H9 (cell line): Measurements from ENCODE around the gene GCNA. TPM values are rescaled to one million over a fixed set of nuclear protein-coding genes. Genes with fewer than 3 reads are reported as not detected.

Experiments
- DNase-seq: peaks from one replicate; pipeline ENCODE4 v3.0.0-alpha.2; 2017
- H2AFZ ChIP-seq: one replicate; pipeline ENCODE4 v1.6.1; 2013; ENCODE audit warnings: mild to moderate bottlenecking, low read length, control low read depth, moderate library complexity
- H2AK5ac ChIP-seq: 2 replicates; pipeline ENCODE4 v1.6.1; 2013; ENCODE audit warnings: low read length, control low read depth, mixed read lengths; ENCODE audit not compliant: insufficient read length
- H2BK120ac ChIP-seq: one replicate; pipeline ENCODE4 v1.6.1; 2013; ENCODE audit warnings: low read depth, mild to moderate bottlenecking, low read length, control low read depth, inconsistent platforms; ENCODE audit not compliant: poor library complexity, severe bottlenecking
- H2BK12ac ChIP-seq: 2 replicates; pipeline ENCODE4 v1.6.1; 2013; ENCODE audit warnings: low read length, control low read depth, mixed read lengths, low read depth; ENCODE audit not compliant: insufficient read length
- H2BK15ac ChIP-seq: 2 replicates; pipeline ENCODE4 v1.6.1; 2013; ENCODE audit warnings: low read depth, low read length, control low read depth
- H2BK20ac ChIP-seq: one replicate; pipeline ENCODE4 v1.6.1; 2013; ENCODE audit warnings: low read depth, mild to moderate bottlenecking, low read length, control low read depth, inconsistent platforms; ENCODE audit not compliant: poor library complexity, severe bottlenecking
- H2BK5ac ChIP-seq: 2 replicates; pipeline ENCODE4 v1.6.1; 2013; ENCODE audit warnings: low read length, control low read depth, mixed read lengths; ENCODE audit not compliant: insufficient read length
- H3K14ac ChIP-seq: 2 replicates; pipeline ENCODE4 v1.6.1; 2013; ENCODE audit warnings: low read length, control low read depth; ENCODE audit not compliant: insufficient read depth
- H3K18ac ChIP-seq: 2 replicates; pipeline ENCODE4 v1.6.1; 2013; ENCODE audit warnings: low read depth, mild to moderate bottlenecking, mixed read lengths, low read length, control low read depth; ENCODE audit not compliant: insufficient read length
- H3K23ac ChIP-seq: 2 replicates; pipeline ENCODE4 v1.6.1; 2013; ENCODE audit warnings: low read length, control low read depth, mixed read lengths, low read depth; ENCODE audit not compliant: insufficient read length
- H3K23me2 ChIP-seq: 2 replicates; pipeline ENCODE4 v1.6.1; 2013; ENCODE audit warnings: low read depth, mild to moderate bottlenecking, mixed read lengths, low read length, control low read depth; ENCODE audit not compliant: insufficient read length, poor library complexity, severe bottlenecking
- H3K27ac ChIP-seq: 2 replicates; pipeline ENCODE4 v1.5.1; 2013; ENCODE audit warnings: low read length, control low read depth, mixed read lengths, low read depth; ENCODE audit not compliant: insufficient read length
- H3K27me3 ChIP-seq: 2 replicates; pipeline ENCODE4 v1.6.1; 2013; ENCODE audit warnings: low read length, control low read depth, inconsistent platforms; ENCODE audit not compliant: insufficient read depth
- H3K4ac ChIP-seq: 2 replicates; pipeline ENCODE4 v1.6.1; 2013; ENCODE audit warnings: low read depth, mild to moderate bottlenecking, control low read depth, inconsistent platforms, low read length, moderate library complexity
- H3K4me1 ChIP-seq: 2 replicates; pipeline ENCODE4 v1.6.1; 2013; ENCODE audit warnings: low read length, control low read depth, inconsistent platforms; ENCODE audit not compliant: insufficient read depth
- H3K4me2 ChIP-seq: 2 replicates; pipeline ENCODE4 v1.6.1; 2013; ENCODE audit warnings: low read length, control low read depth, mixed read lengths; ENCODE audit not compliant: insufficient read length, insufficient read depth
- H3K56ac ChIP-seq: 2 replicates; pipeline ENCODE4 v1.6.1; 2013; ENCODE audit warnings: low read depth, mild to moderate bottlenecking, mixed read lengths, low read length, control low read depth; ENCODE audit not compliant: insufficient read length
- H3K79me1 ChIP-seq: 2 replicates; pipeline ENCODE4 v1.6.1; 2013; ENCODE audit warnings: low read depth, mild to moderate bottlenecking, moderate library complexity, low read length, control low read depth, inconsistent platforms; ENCODE audit not compliant: insufficient read depth, poor library complexity, severe bottlenecking
- H3K79me2 ChIP-seq: 2 replicates; pipeline ENCODE4 v1.6.1; 2013; ENCODE audit warnings: low read length, control low read depth, inconsistent platforms; ENCODE audit not compliant: insufficient read depth
- H3K9ac ChIP-seq: 2 replicates; pipeline ENCODE4 v1.6.1; 2013; ENCODE audit warnings: low read length, control low read depth, mixed read lengths; ENCODE audit not compliant: insufficient read length; ENCODE audit errors: extremely low read depth
- H3K9me3 ChIP-seq: one replicate; pipeline ENCODE4 v1.6.1; 2013; ENCODE audit warnings: low read depth, low read length, inconsistent platforms; ENCODE audit not compliant: control insufficient read depth
- H3T11ph ChIP-seq: one replicate; pipeline ENCODE4 v1.6.1; 2013; ENCODE audit warnings: mild to moderate bottlenecking, low read length, control low read depth, inconsistent platforms
- H4K20me1 ChIP-seq: one replicate; pipeline ENCODE4 v1.6.1; 2013; ENCODE audit not compliant: control insufficient read depth, insufficient read length, insufficient read depth
- H4K5ac ChIP-seq: 2 replicates; pipeline ENCODE4 v1.6.1; 2013; ENCODE audit warnings: low read depth, mild to moderate bottlenecking, mixed read lengths, low read length, control low read depth; ENCODE audit not compliant: insufficient read length
- H4K8ac ChIP-seq: replicated peaks from 2 replicates; pipeline ENCODE4 v1.6.1; 2013; ENCODE audit warnings: low read length, control low read depth, mixed read lengths, low read depth; ENCODE audit not compliant: insufficient read length
- H4K91ac ChIP-seq: 2 replicates; pipeline ENCODE4 v1.6.1; 2013; ENCODE audit warnings: low read depth, mild to moderate bottlenecking, moderate library complexity, mixed read lengths, low read length, control low read depth; ENCODE audit not compliant: insufficient read length
- H3K27ac Mint-ChIP-seq, 3 experiments: 2 replicates in 2 of 3; 3 replicates in 1 of 3; pipeline ENCODE4 v1.8.0; 2020 to 2021; ENCODE audit warnings: mixed read lengths in 3 of 3, mild to moderate bottlenecking in 1 of 3, moderate library complexity in 1 of 3
- H3K27me3 Mint-ChIP-seq: 2 replicates; pipeline ENCODE4 v1.8.0; 2021; ENCODE audit warnings: low read depth, mild to moderate bottlenecking, moderate library complexity, mixed read lengths
- H3K36me3 Mint-ChIP-seq, 3 experiments: 2 replicates in 2 of 3; 3 replicates in 1 of 3; pipeline ENCODE4 v1.8.0; 2020 to 2021; ENCODE audit warnings: low read depth in 3 of 3, mixed read lengths in 3 of 3; ENCODE audit not compliant: insufficient read depth in 1 of 3
- H3K4me1 Mint-ChIP-seq, 2 experiments: 2 replicates each; pipeline ENCODE4 v1.8.0; 2020; ENCODE audit warnings: mixed read lengths in 2 of 2
- H3K4me3 Mint-ChIP-seq, 2 experiments: 2 replicates in 1 of 2; 3 replicates in 1 of 2; pipeline ENCODE4 v1.8.0; 2020 to 2021; ENCODE audit warnings: mild to moderate bottlenecking in 2 of 2, mixed read lengths in 2 of 2, moderate library complexity in 1 of 2
- H3K9me3 Mint-ChIP-seq, 2 experiments: 2 replicates in 1 of 2; 3 replicates in 1 of 2; pipeline ENCODE4 v1.8.0; 2020; ENCODE audit warnings: mild to moderate bottlenecking in 2 of 2, mixed read lengths in 2 of 2, moderate library complexity in 1 of 2
- WGBS: extraction: QIAGEN DNeasy Blood & Tissue Kit; methylation state at CpG from one replicate; pipeline ENCODE4 v1.1.7; 2013; ENCODE audit warnings: missing lambda C conversion rate, low lambda C conversion rate, mixed read lengths; ENCODE audit not compliant: insufficient read length; ENCODE audit errors: extremely low coverage; 5-methylcytosine and 5-hydroxymethylcytosine counted together
- total RNA-seq: library from RNA; stranded (reverse); gene quantifications from 2 replicates; pipeline ENCODE4 v1.2.1, GENCODE V29; 2021
- TF ChIP-seq, protein P1 (sequence below): fragments of 200-600 bp; sonication (generic); conservative IDR thresholded peaks from 3 replicates; pipeline ENCODE4 v1.8.0; 2021; ENCODE audit warnings: antibody characterized with exemption, mild to moderate bottlenecking

Gene GCNA
- total RNA-seq, 1 experiment from 2014 or later, result 0.96 TPM

GRCh38 chrX:71629467-71629866 is 51.2 kb downstream of the GCNA start:
- Mint-ChIP-seq H3K9me3 (peaks cover 70 to 75% of the 10 kb centered on the region in 2 experiments), H3K4me3 (no peak overlapping the region), H3K27me3 (no peaks in the 10 kb centered on the region), H3K36me3 (peaks cover 0 to 4% (median 2%) of the 10 kb centered on the region in 3 experiments; a peak in 3 of 7 replicates), H3K27ac (no peak overlapping the region), H3K4me1 (peaks cover 2 to 3% of the 10 kb centered on the region in 2 experiments; a peak in 1 of 4 replicates)
- Histone ChIP-seq H4K20me1 (no peaks in the 10 kb centered on the region), H3K9me3 (peaks cover 37% of the 10 kb centered on the region), H3K4me1 (no peaks in the 10 kb centered on the region), H3K79me1 (no peaks in the 10 kb centered on the region), H3K27ac (no peak overlapping the region), H3K4ac (no peak overlapping the region), H3K27me3 (no peaks in the 10 kb centered on the region), H3K9ac (no peak overlapping the region), H4K8ac (no peak overlapping the region), H2AK5ac (no peak overlapping the region), H3K23ac (no peak overlapping the region), H2BK20ac (no peak overlapping the region), H3T11ph (no peak overlapping the region), H2BK120ac (no peak overlapping the region), H3K4me2 (no peak overlapping the region), H3K14ac (no peak overlapping the region), H2BK12ac (no peak overlapping the region), H3K23me2 (no peaks in the 10 kb centered on the region), H2BK5ac (no peak overlapping the region), H2AFZ (no peak overlapping the region), H2BK15ac (no peak overlapping the region), H3K79me2 (no peaks in the 10 kb centered on the region), H3K56ac (no peak overlapping the region), H4K91ac (no peak overlapping the region), H4K5ac (no peak overlapping the region), H3K18ac (no peak overlapping the region)
- TF ChIP-seq, protein P1, sequence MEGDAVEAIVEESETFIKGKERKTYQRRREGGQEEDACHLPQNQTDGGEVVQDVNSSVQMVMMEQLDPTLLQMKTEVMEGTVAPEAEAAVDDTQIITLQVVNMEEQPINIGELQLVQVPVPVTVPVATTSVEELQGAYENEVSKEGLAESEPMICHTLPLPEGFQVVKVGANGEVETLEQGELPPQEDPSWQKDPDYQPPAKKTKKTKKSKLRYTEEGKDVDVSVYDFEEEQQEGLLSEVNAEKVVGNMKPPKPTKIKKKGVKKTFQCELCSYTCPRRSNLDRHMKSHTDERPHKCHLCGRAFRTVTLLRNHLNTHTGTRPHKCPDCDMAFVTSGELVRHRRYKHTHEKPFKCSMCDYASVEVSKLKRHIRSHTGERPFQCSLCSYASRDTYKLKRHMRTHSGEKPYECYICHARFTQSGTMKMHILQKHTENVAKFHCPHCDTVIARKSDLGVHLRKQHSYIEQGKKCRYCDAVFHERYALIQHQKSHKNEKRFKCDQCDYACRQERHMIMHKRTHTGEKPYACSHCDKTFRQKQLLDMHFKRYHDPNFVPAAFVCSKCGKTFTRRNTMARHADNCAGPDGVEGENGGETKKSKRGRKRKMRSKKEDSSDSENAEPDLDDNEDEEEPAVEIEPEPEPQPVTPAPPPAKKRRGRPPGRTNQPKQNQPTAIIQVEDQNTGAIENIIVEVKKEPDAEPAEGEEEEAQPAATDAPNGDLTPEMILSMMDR, result no peak
- WGBS, result no CpG with 5 or more reads among the region's 2 CpGs
- no peak for DNase-seq
